ENCODE measurements around the gene SCGB1D4.

GRCh38 chr11:62338218-62338617 lies 39.3 kb upstream of the SCGB1D4 start:
- TF ChIP-seq CTCF (IDR thresholded peaks at IDR 0.05; ENCODE audit: insufficient read depth, low read depth, low read length) (no peak), EZH2 (IDR thresholded peaks at IDR 0.05; ENCODE audit: insufficient read depth, low read length) (no peak)
